IPS-20b (cell line): ENCODE results near the gene JADE1.

ENCODE experiments used
- H3K27ac ChIP-seq: one replicate; pipeline ENCODE4 v1.5.1; 2013; ENCODE audit warnings: low read length
- H3K27me3 ChIP-seq: 2 replicates; pipeline ENCODE4 v1.6.1; 2013; ENCODE audit warnings: mild to moderate bottlenecking, low read length, inconsistent platforms; ENCODE audit not compliant: insufficient read depth
- H3K36me3 ChIP-seq: 2 replicates; pipeline ENCODE4 v1.6.1; 2013; ENCODE audit warnings: low read depth, mild to moderate bottlenecking, inconsistent platforms, low read length, moderate library complexity; ENCODE audit not compliant: insufficient read depth
- H3K4me1 ChIP-seq: 2 replicates; pipeline ENCODE4 v1.6.1; 2013; ENCODE audit warnings: mild to moderate bottlenecking, control low read depth, inconsistent platforms, low read length, moderate library complexity; ENCODE audit not compliant: insufficient read depth
- H3K4me3 ChIP-seq: 2 replicates; pipeline ENCODE4 v1.5.1; 2013; ENCODE audit warnings: mild to moderate bottlenecking, low read length, inconsistent platforms
- H3K9ac ChIP-seq: 2 replicates; pipeline ENCODE4 v1.6.1; 2013; ENCODE audit warnings: low read depth, mild to moderate bottlenecking, inconsistent platforms, low read length, moderate library complexity
- H3K9me3 ChIP-seq: 2 replicates; pipeline ENCODE4 v1.6.1; 2013; ENCODE audit warnings: mild to moderate bottlenecking, low read depth, low read length, inconsistent platforms; ENCODE audit not compliant: insufficient read depth

Gene JADE1

GRCh38 chr4:128809477-128810330 is at the start of gene JADE1:
Gene JADE1, plus strand, starts transcription at chr4:128809700. Its CDS starts 22,059 bp downstream, at chr4:128831759.
- no peaks in the 10 kb centered on the region for H3K36me3 ChIP-seq
- no peaks in the 10 kb centered on the region for H3K27me3 ChIP-seq
- H3K4me1 ChIP-seq: peaks cover 11% of the 10 kb centered on the region; the same call in 1 of the 2 replicates
- peak within 1 kb of the TSS; percentile 98 for H3K9ac ChIP-seq
- peak within 1 kb of the TSS; percentile 93 for H3K4me3 ChIP-seq
- H3K9me3 ChIP-seq: no peaks in the 10 kb centered on the region
- H3K27ac ChIP-seq: peak within 1 kb of the TSS; percentile 62

GRCh38 chr4:128766781-128767180 is 42.7 kb upstream of the JADE1 start:
- Histone ChIP-seq H3K4me1 (no peaks in the 10 kb centered on the region), H3K9ac (no peak overlapping the region), H3K9me3 (no peaks in the 10 kb centered on the region), H3K36me3 (no peaks in the 10 kb centered on the region), H3K27me3 (no peaks in the 10 kb centered on the region), H3K4me3 (no peak overlapping the region), H3K27ac (no peak overlapping the region)

GRCh38 chr4:128768373-128768996 is 41.0 kb upstream of the JADE1 start:
- H3K4me3 ChIP-seq: no peak overlapping the region
- H3K9ac ChIP-seq: no peak overlapping the region
- no peaks in the 10 kb centered on the region for H3K36me3 ChIP-seq

GRCh38 chr4:128769011-128769410 is 40.5 kb upstream of the JADE1 start:
- Histone ChIP-seq H3K27ac (no peak overlapping the region), H3K9me3 (no peaks in the 10 kb centered on the region)

More at GRCh38 chr4:128768373-128768996, 41.0 kb upstream of the JADE1 start:
- no peaks in the 10 kb centered on the region for H3K27me3 ChIP-seq
- H3K9me3 ChIP-seq: no peaks in the 10 kb centered on the region
- no peaks in the 10 kb centered on the region for H3K4me1 ChIP-seq
- no peak overlapping the region for H3K27ac ChIP-seq

GRCh38 chr4:128770807-128771206 is 38.7 kb upstream of the JADE1 start:
- Histone ChIP-seq H3K36me3 (no peaks in the 10 kb centered on the region), H3K27me3 (no peaks in the 10 kb centered on the region), H3K9me3 (no peaks in the 10 kb centered on the region), H3K4me1 (peaks cover 3% of the 10 kb centered on the region), H3K27ac (no peak overlapping the region), H3K4me3 (no peak overlapping the region), H3K9ac (no peak overlapping the region)

More at GRCh38 chr4:128769011-128769410, 40.5 kb upstream of the JADE1 start:
- Histone ChIP-seq H3K36me3 (no peaks in the 10 kb centered on the region), H3K4me1 (no peaks in the 10 kb centered on the region), H3K27me3 (no peaks in the 10 kb centered on the region), H3K9ac (no peak overlapping the region), H3K4me3 (no peak overlapping the region)

- no peak overlapping the region for H3K4me3 ChIP-seq
- H3K27me3 ChIP-seq: no peaks in the 10 kb centered on the region
- H3K9ac ChIP-seq: no peak overlapping the region
- no peak overlapping the region for H3K27ac ChIP-seq
- peaks cover 6% of the 10 kb centered on the region for H3K4me1 ChIP-seq
- H3K9me3 ChIP-seq: no peaks in the 10 kb centered on the region
- H3K36me3 ChIP-seq: no peaks in the 10 kb centered on the region
Observed at GRCh38 chr4:128775477-128775876, 34.0 kb upstream of the JADE1 start.

- no peak overlapping the region for H3K4me3 ChIP-seq
- no peaks in the 10 kb centered on the region for H3K9me3 ChIP-seq
- H3K27me3 ChIP-seq: no peaks in the 10 kb centered on the region
- no peak overlapping the region for H3K9ac ChIP-seq
- H3K36me3 ChIP-seq: no peaks in the 10 kb centered on the region
- peaks cover 6% of the 10 kb centered on the region for H3K4me1 ChIP-seq
- H3K27ac ChIP-seq: no peak overlapping the region
Observed at GRCh38 chr4:128775916-128776315, 33.6 kb upstream of the JADE1 start.

- no peaks in the 10 kb centered on the region for H3K9me3 ChIP-seq
- no peak overlapping the region for H3K9ac ChIP-seq
- H3K27ac ChIP-seq: no peak overlapping the region
- H3K36me3 ChIP-seq: no peaks in the 10 kb centered on the region
- no peak overlapping the region for H3K4me3 ChIP-seq
- H3K27me3 ChIP-seq: no peaks in the 10 kb centered on the region
- H3K4me1 ChIP-seq: peaks cover 6% of the 10 kb centered on the region
Observed at GRCh38 chr4:128776794-128777216, 32.7 kb upstream of the JADE1 start.

GRCh38 chr4:128780688-128781087 is 28.8 kb upstream of the JADE1 start:
- Histone ChIP-seq H3K4me3 (no peak overlapping the region), H3K4me1 (peaks cover 3% of the 10 kb centered on the region; the same call in 1 of the 2 replicates), H3K36me3 (no peaks in the 10 kb centered on the region), H3K27me3 (no peaks in the 10 kb centered on the region), H3K9ac (no peak overlapping the region), H3K9me3 (no peaks in the 10 kb centered on the region), H3K27ac (no peak overlapping the region)

- Histone ChIP-seq H3K9me3 (no peaks in the 10 kb centered on the region), H3K4me3 (no peak overlapping the region), H3K27me3 (no peaks in the 10 kb centered on the region), H3K27ac (no peak overlapping the region), H3K9ac (no peak overlapping the region), H3K36me3 (no peaks in the 10 kb centered on the region), H3K4me1 (no peaks in the 10 kb centered on the region)
Observed at GRCh38 chr4:128782076-128782715, 27.3 kb upstream of the JADE1 start.

GRCh38 chr4:128782875-128783614 is 26.5 kb upstream of the JADE1 start:
- Histone ChIP-seq H3K9ac (no peak overlapping the region), H3K27ac (no peak overlapping the region), H3K27me3 (no peaks in the 10 kb centered on the region), H3K36me3 (no peaks in the 10 kb centered on the region), H3K4me1 (no peaks in the 10 kb centered on the region), H3K9me3 (no peaks in the 10 kb centered on the region), H3K4me3 (no peak overlapping the region)
